Glutamatergic neuron (in vitro differentiated cells): ENCODE measurements around the gene SUB1. TPM values are rescaled to one million over a fixed set of nuclear protein-coding genes. Genes with fewer than 3 reads are reported as not detected.

Experiments used
- DNase-seq: peaks from one replicate; pipeline ENCODE4 v3.0.0; 2022
- H3K27ac Mint-ChIP-seq: one replicate; pipeline ENCODE4 v1.8.0; 2020; ENCODE audit warnings: mild to moderate bottlenecking, mixed read lengths, inconsistent platforms; ENCODE audit not compliant: unreplicated experiment
- H3K27me3 Mint-ChIP-seq: one replicate; pipeline ENCODE4 v1.8.0; 2020; ENCODE audit warnings: mild to moderate bottlenecking, moderate library complexity, mixed read lengths, inconsistent platforms; ENCODE audit not compliant: unreplicated experiment
- H3K36me3 Mint-ChIP-seq: one replicate; pipeline ENCODE4 v1.8.0; 2020; ENCODE audit warnings: mild to moderate bottlenecking, mixed read lengths, inconsistent platforms; ENCODE audit not compliant: unreplicated experiment
- H3K4me1 Mint-ChIP-seq: one replicate; pipeline ENCODE4 v1.8.0; 2020; ENCODE audit warnings: mild to moderate bottlenecking, low read depth, mixed read lengths, inconsistent platforms; ENCODE audit not compliant: unreplicated experiment
- H3K4me3 Mint-ChIP-seq: one replicate; pipeline ENCODE4 v1.8.0; 2020; ENCODE audit warnings: mild to moderate bottlenecking, mixed read lengths, inconsistent platforms; ENCODE audit not compliant: unreplicated experiment
- H3K9me3 Mint-ChIP-seq: one replicate; pipeline ENCODE4 v1.8.0; 2020; ENCODE audit warnings: mild to moderate bottlenecking, moderate library complexity, mixed read lengths, inconsistent platforms; ENCODE audit not compliant: unreplicated experiment
- CTCF ChIP-seq: fragments of 200-600 bp; sonication (generic); IDR thresholded peaks from one replicate; pipeline ENCODE4 v1.5.0; 2021; ENCODE audit not compliant: partially characterized antibody, unreplicated experiment
- total RNA-seq: library from RNA; stranded (reverse); fragmentation: NEBNext Ultra II Directional; extraction: Animal tissue kit (Norgen Biotek cat#: 25700); gene quantifications from one replicate; pipeline ENCODE4 v1.2.1, GENCODE V29; 2021; ENCODE audit not compliant: unreplicated experiment

Gene SUB1
- total RNA-seq, 1 donor from 2014 or later: 172 TPM

GRCh38 chr5:32574540-32575175, 10.7 kb upstream of the SUB1 start:
- no peak for TF ChIP-seq CTCF
- Mint-ChIP-seq H3K27ac (no peak overlapping the region), H3K9me3 (no peaks in the 10 kb centered on the region), H3K27me3 (no peaks in the 10 kb centered on the region), H3K4me3 (no peak overlapping the region), H3K36me3 (no peaks in the 10 kb centered on the region), H3K4me1 (no peaks in the 10 kb centered on the region)
- DNase-seq: no peak

- TF ChIP-seq CTCF: no peak
- Mint-ChIP-seq H3K4me1 (no peaks in the 10 kb centered on the region), H3K36me3 (no peaks in the 10 kb centered on the region), H3K9me3 (no peaks in the 10 kb centered on the region), H3K27me3 (peaks cover 1% of the 10 kb centered on the region), H3K4me3 (no peak overlapping the region), H3K27ac (no peak overlapping the region)
- no peak for DNase-seq
Observed at GRCh38 chr5:32578363-32578762, 7.0 kb upstream of the SUB1 start.

GRCh38 chr5:32578764-32579163, 6.6 kb upstream of the SUB1 start:
- DNase-seq: no peak
- Mint-ChIP-seq H3K27ac (no peak overlapping the region), H3K4me3 (no peak overlapping the region), H3K9me3 (no peaks in the 10 kb centered on the region), H3K4me1 (no peaks in the 10 kb centered on the region), H3K36me3 (no peaks in the 10 kb centered on the region), H3K27me3 (peaks cover 1% of the 10 kb centered on the region)
- TF ChIP-seq CTCF: no peak

- peaks cover 3% of the 10 kb centered on the region for H3K9me3 Mint-ChIP-seq
- H3K36me3 Mint-ChIP-seq: no peaks in the 10 kb centered on the region
- H3K27ac Mint-ChIP-seq: no peak overlapping the region
- no peak for TF ChIP-seq CTCF
- DNase-seq: no peak
- H3K4me3 Mint-ChIP-seq: no peak overlapping the region
- H3K4me1 Mint-ChIP-seq: peaks cover 5% of the 10 kb centered on the region
- peaks cover 3% of the 10 kb centered on the region for H3K27me3 Mint-ChIP-seq
Observed at GRCh38 chr5:32581010-32581785, 4.2 kb upstream of the SUB1 start.
